ENCODE results near the gene IL7R.

The IL7R gene

GRCh38 chr5:35870605-35871004 lies 13.9 kb downstream of the IL7R start:
- TF ChIP-seq, protein P1, sequence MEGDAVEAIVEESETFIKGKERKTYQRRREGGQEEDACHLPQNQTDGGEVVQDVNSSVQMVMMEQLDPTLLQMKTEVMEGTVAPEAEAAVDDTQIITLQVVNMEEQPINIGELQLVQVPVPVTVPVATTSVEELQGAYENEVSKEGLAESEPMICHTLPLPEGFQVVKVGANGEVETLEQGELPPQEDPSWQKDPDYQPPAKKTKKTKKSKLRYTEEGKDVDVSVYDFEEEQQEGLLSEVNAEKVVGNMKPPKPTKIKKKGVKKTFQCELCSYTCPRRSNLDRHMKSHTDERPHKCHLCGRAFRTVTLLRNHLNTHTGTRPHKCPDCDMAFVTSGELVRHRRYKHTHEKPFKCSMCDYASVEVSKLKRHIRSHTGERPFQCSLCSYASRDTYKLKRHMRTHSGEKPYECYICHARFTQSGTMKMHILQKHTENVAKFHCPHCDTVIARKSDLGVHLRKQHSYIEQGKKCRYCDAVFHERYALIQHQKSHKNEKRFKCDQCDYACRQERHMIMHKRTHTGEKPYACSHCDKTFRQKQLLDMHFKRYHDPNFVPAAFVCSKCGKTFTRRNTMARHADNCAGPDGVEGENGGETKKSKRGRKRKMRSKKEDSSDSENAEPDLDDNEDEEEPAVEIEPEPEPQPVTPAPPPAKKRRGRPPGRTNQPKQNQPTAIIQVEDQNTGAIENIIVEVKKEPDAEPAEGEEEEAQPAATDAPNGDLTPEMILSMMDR (IDR thresholded peaks at IDR 0.05; ENCODE audit: borderline replicate concordance, insufficient read depth, low read depth, low read length) = no peak
- no peak overlapping the region for H3K4me3 ChIP-seq (ENCODE audit: low read depth, low read length)

DNA sequence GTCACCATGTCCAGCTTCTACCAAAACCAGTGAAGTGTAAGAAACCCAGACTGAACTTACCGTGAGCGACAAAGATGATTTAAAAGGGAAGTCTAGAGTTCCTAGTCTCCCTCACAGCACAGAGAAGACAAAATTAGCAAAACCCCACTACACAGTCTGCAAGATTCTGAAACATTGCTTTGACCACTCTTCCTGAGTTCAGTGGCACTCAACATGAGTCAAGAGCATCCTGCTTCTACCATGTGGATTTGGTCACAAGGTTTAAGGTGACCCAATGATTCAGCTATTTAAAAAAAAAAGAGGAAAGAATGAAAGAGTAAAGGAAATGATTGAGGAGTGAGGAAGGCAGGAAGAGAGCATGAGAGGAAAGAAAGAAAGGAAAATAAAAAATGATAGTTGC lies 19.8 kb downstream of the IL7R start:
- TF ChIP-seq, protein P1 (IDR thresholded peaks at IDR 0.05; ENCODE audit: borderline replicate concordance, insufficient read depth, low read depth, low read length) = no peak

DNA sequence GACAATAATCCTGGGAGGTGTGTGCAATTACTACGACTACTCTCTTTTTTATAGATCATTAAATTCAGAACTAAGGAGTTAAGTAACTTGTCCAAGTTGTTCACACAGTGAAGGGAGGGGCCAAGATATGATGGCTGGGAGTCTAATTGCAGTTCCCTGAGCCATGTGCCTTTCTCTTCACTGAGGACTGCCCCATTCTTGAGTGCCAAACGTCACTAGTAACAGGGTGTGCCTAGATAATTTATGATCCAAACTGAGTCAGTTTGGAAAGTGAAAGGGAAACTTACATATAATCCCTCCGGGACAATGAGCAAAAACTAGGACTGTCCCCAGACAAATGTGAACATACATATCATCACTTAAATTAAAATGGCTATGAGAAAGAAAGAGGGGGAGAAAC lies 20.2 kb downstream of the IL7R start:
- TF ChIP-seq, protein P1 (IDR thresholded peaks at IDR 0.05; ENCODE audit: borderline replicate concordance, insufficient read depth, low read depth, low read length) = no peak
- H3K4me3 ChIP-seq (ENCODE audit: low read depth, low read length) = no peak overlapping the region

More for the DNA sequence above, 19.8 kb downstream of the IL7R start:
- no peak overlapping the region for H3K4me3 ChIP-seq (ENCODE audit: low read depth, low read length)

- H3K4me3 ChIP-seq (ENCODE audit: low read depth, low read length) = no peak overlapping the region
- TF ChIP-seq, protein P1 (IDR thresholded peaks at IDR 0.05; ENCODE audit: borderline replicate concordance, insufficient read depth, low read depth, low read length) = no peak
Measured at GRCh38 chr5:35877655-35878054, 21.0 kb downstream of the IL7R start.

DNA sequence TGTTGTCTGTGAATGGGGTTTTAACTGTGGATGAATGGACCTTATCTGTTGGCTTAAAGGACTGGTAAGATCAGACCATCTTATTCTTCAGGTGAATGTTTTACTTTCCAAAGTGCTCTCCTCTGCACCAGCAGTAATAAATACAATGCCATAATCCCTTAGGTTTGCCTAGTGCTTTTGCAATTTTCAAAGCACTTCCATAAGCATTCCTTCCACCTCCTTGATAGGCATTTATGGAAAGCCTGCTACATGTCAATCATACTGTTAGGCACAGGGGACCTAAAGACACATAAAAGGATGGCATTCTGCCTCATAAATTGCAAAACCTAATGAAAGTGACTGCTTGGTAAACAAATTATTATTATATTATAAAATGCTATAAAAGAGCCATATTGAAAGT lies 21.4 kb downstream of the IL7R start:
- TF ChIP-seq, protein P1 (IDR thresholded peaks at IDR 0.05; ENCODE audit: borderline replicate concordance, insufficient read depth, low read depth, low read length) = no peak
- H3K4me3 ChIP-seq (ENCODE audit: low read depth, low read length) = no peak overlapping the region

DNA sequence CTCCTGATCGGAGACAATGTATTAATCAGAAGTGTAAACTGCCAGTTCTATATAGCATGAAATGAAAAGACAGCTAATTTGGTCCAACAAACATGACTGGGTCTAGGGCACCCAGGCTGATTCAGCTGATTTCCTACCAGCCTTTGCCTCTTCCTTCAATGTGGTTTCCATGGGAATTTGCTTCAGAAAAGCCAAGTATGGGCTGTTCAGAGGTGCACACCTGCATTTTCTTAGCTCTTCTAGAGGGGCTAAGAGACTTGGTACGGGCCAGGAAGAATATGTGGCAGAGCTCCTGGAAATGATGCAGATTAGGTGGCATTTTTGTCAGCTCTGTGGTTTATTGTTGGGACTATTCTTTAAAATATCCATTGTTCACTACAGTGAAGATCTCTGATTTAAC lies 22.4 kb downstream of the IL7R start:
- TF ChIP-seq, protein P1 (IDR thresholded peaks at IDR 0.05; ENCODE audit: borderline replicate concordance, insufficient read depth, low read depth, low read length) = no peak
- H3K4me3 ChIP-seq (ENCODE audit: low read depth, low read length) = no peak overlapping the region

GRCh38 chr5:35879649-35880048 lies 23.0 kb downstream of the IL7R start:
- no peak overlapping the region for H3K4me3 ChIP-seq (ENCODE audit: low read depth, low read length)
- TF ChIP-seq, protein P1 (IDR thresholded peaks at IDR 0.05; ENCODE audit: borderline replicate concordance, insufficient read depth, low read depth, low read length) = no peak
